Measurements from ENCODE around the gene PCDHGA1.

The PCDHGA1 gene

GRCh38 chr5:141516672-141517025, 186.3 kb downstream of the PCDHGA1 start:
- DNase-seq: no peak

GRCh38 chr5:141517312-141517711, 187.0 kb downstream of the PCDHGA1 start:
- no peak for DNase-seq

GRCh38 chr5:141517880-141518617, 187.7 kb downstream of the PCDHGA1 start:
- DNase-seq: no peak

GRCh38 chr5:141518618-141519015, 188.3 kb downstream of the PCDHGA1 start:
- no peak for DNase-seq

- DNase-seq: no peak
Observed at GRCh38 chr5:141519605-141520565, 189.6 kb downstream of the PCDHGA1 start.

GRCh38 chr5:141521244-141521781, 191.0 kb downstream of the PCDHGA1 start:
- no peak for DNase-seq

GRCh38 chr5:141522301-141522700, 192.0 kb downstream of the PCDHGA1 start:
- no peak for DNase-seq

GRCh38 chr5:141523991-141524390, 193.7 kb downstream of the PCDHGA1 start:
- DNase-seq: no peak

GRCh38 chr5:141524604-141525597, 194.6 kb downstream of the PCDHGA1 start:
- peak; percentile 31 for DNase-seq

GRCh38 chr5:141525653-141526052, 195.3 kb downstream of the PCDHGA1 start:
- DNase-seq: no peak

GRCh38 chr5:141527426-141527825, 197.1 kb downstream of the PCDHGA1 start:
- DNase-seq: no peak

- DNase-seq: no peak
Observed at GRCh38 chr5:141528291-141528984, 198.1 kb downstream of the PCDHGA1 start.

- no peak for DNase-seq
Observed at GRCh38 chr5:141529002-141529401, 198.7 kb downstream of the PCDHGA1 start.

GRCh38 chr5:141529873-141530272, 199.6 kb downstream of the PCDHGA1 start:
- DNase-seq: no peak

- DNase-seq: no peak
Observed at GRCh38 chr5:141532726-141533125, 202.4 kb downstream of the PCDHGA1 start.

GRCh38 chr5:141533897-141534296, 203.6 kb downstream of the PCDHGA1 start:
- DNase-seq: no peak

- no peak for DNase-seq
Observed at GRCh38 chr5:141534492-141535213, 204.3 kb downstream of the PCDHGA1 start.

GRCh38 chr5:141543053-141543452, 212.7 kb downstream of the PCDHGA1 start:
- DNase-seq: no peak

- DNase-seq: no peak
Observed at GRCh38 chr5:141547488-141547887, 217.2 kb downstream of the PCDHGA1 start.

- no peak for DNase-seq
Observed at GRCh38 chr5:141547921-141548320, 217.6 kb downstream of the PCDHGA1 start.

- no peak for DNase-seq
Observed at GRCh38 chr5:141557681-141558136, 227.4 kb downstream of the PCDHGA1 start.
